Transverse colon (tissue), 4 donors: Measurements from ENCODE around the gene TM4SF18. TPM values are rescaled to one million over a fixed set of nuclear protein-coding genes. Genes with fewer than 3 reads are reported as not detected.
"Not testable (repeated sequence)": the region's sequence is repeated elsewhere in the genome, so short reads cannot be mapped to it uniquely, and the experiment has no call there.

Experiments
- DNase-seq: peaks from one replicate; pipeline ENCODE4 v3.0.0-alpha.2; 2019
- H3K27ac ChIP-seq, 4 donors: fragments of 200-600 bp; sonication (generic); 2 replicates each; pipeline ENCODE4 v1.5.1; 2016 to 2018; ENCODE audit warnings: inconsistent platforms in 4 of 4
- H3K27me3 ChIP-seq: fragments of 200-600 bp; sonication (generic); 2 replicates; pipeline ENCODE4 v1.5.1; 2017; ENCODE audit warnings: inconsistent platforms
- H3K36me3 ChIP-seq, 4 donors: fragments of 200-600 bp; sonication (generic); 2 replicates each; pipeline ENCODE4 v1.5.1; 2017 to 2019; ENCODE audit warnings: inconsistent platforms in 4 of 4
- H3K4me1 ChIP-seq, 4 donors: fragments of 200-600 bp; sonication (generic); 2 replicates each; pipeline ENCODE4 v1.5.1; 2017 to 2020; ENCODE audit warnings: inconsistent platforms in 4 of 4
- H3K4me3 ChIP-seq, 4 donors: fragments of 200-600 bp; sonication (generic); 1 replicate in 1 of 4; 2 replicates in 3 of 4; pipeline versions ENCODE4 v1.5.1 to v1.6.1; 2017 to 2019; ENCODE audit warnings: inconsistent platforms in 4 of 4
- H3K9me3 ChIP-seq, 2 donors: fragments of 200-600 bp; sonication (generic); 2 replicates each; pipeline ENCODE4 v1.5.1; 2017 to 2019; ENCODE audit warnings: inconsistent platforms in 2 of 2
- EP300 ChIP-seq: sonication (generic); formaldehyde crosslinking; IDR thresholded peaks from one replicate; pipeline ENCODE4 v1.6.1; 2017; ENCODE audit warnings: antibody characterized with exemption, low read depth
- POLR2A ChIP-seq: fragments of 450-650 bp; IDR thresholded peaks from one replicate; pipeline ENCODE4 v1.6.1; 2016; ENCODE audit warnings: antibody characterized with exemption, mild to moderate bottlenecking, moderate library complexity
- POLR2AphosphoS5 ChIP-seq, 3 donors: sonication (generic); formaldehyde crosslinking; IDR thresholded peaks; one replicate each; pipeline ENCODE4 v1.6.1; 2016; ENCODE audit warnings: antibody characterized with exemption in 3 of 3
- WGBS, 2 donors: methylation state at CpG; one replicate each; pipeline ENCODE4 v1.1.5; 2018; ENCODE audit warnings: low coverage in 1 of 2; 5-methylcytosine and 5-hydroxymethylcytosine counted together
- in situ Hi-C, 4 donors: fragments of 200-750 bp; cut with MboI; loops; one replicate each; pipeline versions ENCODE4 v1.15.0 to v1.15.1; 2017; ENCODE audit warnings: low sequenced_read_pairs in 3 of 4, low pct_ligation_motif_present in 1 of 4, low pct_unique_long_range_greater_than_20kb in 1 of 4
- intact Hi-C: fragments of 100-400 bp; cut with DNase I; formaldehyde crosslinking; loops from one replicate; pipeline ENCODE4 v1.15.1; 2023; ENCODE audit warnings: low total_unique reads
- total RNA-seq, 4 donors: library from RNA; depleted of rRNA; stranded (reverse); fragments of >200 nt; gene quantifications; one replicate each; pipeline ENCODE4 v1.1.0, GENCODE V29; 2016
- TF ChIP-seq, protein P1 (sequence below), 5 experiments: fragments of 200-600 bp in 3 of 5; fragments of 450-650 bp in 2 of 5; sonication (generic) in 3 of 5; IDR thresholded peaks; 1 replicate in 2 of 5; 2 replicates in 3 of 5; pipeline ENCODE4 v1.5.1; 2016 to 2017; ENCODE audit warnings: antibody characterized with exemption in 5 of 5, inconsistent platforms in 3 of 5, mild to moderate bottlenecking in 2 of 5, moderate library complexity in 1 of 5

Gene TM4SF18, protein sequence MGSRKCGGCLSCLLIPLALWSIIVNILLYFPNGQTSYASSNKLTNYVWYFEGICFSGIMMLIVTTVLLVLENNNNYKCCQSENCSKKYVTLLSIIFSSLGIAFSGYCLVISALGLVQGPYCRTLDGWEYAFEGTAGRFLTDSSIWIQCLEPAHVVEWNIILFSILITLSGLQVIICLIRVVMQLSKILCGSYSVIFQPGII
- total RNA-seq: 1 to 10 TPM in 1 of 4 donors, under 1 TPM in 2, not detected in 1; 0.80 to 1.4 (median 0.82) TPM

DNA sequence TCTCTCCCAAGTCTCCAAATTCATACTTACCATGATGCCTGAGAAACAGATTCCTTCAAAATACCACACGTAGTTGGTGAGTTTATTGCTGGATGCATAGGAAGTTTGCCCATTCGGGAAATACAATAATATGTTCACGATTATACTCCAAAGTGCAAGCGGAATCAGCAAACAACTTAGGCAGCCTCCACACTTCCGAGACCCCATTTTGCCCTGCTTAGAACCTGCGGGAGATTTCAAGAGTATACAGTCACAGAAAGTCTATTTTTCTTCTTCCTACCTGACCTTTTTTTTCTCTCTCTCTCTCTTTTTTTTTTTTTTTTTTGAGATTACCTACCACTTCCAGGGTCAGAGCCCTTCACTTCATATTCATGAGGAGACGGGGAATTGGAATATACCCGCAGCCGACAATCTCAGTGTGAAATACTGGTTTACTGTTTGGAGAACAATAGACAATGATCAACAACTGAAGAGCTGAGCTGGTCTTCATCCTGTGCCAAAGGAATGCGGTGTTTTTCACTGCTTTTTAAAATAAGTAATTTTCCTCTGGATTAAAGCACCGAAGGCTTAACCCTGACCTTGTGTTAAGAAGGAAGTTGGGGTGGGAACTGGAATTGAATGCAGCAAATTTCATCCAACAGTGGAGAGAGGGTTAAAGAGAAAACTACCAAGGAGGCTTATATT lies at the start of gene TM4SF18:
TM4SF18 (minus strand) TSS at position 461 of the 684 bp plus-strand sequence; CDS start at position 207, 254 bp downstream.
- TF ChIP-seq EP300 (no peak), POLR2A (no peak)
- TF ChIP-seq, protein P1, sequence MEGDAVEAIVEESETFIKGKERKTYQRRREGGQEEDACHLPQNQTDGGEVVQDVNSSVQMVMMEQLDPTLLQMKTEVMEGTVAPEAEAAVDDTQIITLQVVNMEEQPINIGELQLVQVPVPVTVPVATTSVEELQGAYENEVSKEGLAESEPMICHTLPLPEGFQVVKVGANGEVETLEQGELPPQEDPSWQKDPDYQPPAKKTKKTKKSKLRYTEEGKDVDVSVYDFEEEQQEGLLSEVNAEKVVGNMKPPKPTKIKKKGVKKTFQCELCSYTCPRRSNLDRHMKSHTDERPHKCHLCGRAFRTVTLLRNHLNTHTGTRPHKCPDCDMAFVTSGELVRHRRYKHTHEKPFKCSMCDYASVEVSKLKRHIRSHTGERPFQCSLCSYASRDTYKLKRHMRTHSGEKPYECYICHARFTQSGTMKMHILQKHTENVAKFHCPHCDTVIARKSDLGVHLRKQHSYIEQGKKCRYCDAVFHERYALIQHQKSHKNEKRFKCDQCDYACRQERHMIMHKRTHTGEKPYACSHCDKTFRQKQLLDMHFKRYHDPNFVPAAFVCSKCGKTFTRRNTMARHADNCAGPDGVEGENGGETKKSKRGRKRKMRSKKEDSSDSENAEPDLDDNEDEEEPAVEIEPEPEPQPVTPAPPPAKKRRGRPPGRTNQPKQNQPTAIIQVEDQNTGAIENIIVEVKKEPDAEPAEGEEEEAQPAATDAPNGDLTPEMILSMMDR (IDR thresholded peaks at IDR 0.05): no peak
- Histone ChIP-seq H3K36me3 (no peaks in the 10 kb centered on the region), H3K9me3 (no peaks in the 10 kb centered on the region), H3K4me1 (no peaks in the 10 kb centered on the region), H3K27me3 (no peaks in the 10 kb centered on the region), H3K27ac (no peak within 1 kb of the TSS), H3K4me3 (no peak within 1 kb of the TSS)
- intact Hi-C loops (no loop called here), in situ Hi-C loops (no loop called here)
- DNase-seq: no peak
- WGBS, 2 donors: 76 to 85% methylated on average over 9 to 11 of the region's 11 CpGs

DNA sequence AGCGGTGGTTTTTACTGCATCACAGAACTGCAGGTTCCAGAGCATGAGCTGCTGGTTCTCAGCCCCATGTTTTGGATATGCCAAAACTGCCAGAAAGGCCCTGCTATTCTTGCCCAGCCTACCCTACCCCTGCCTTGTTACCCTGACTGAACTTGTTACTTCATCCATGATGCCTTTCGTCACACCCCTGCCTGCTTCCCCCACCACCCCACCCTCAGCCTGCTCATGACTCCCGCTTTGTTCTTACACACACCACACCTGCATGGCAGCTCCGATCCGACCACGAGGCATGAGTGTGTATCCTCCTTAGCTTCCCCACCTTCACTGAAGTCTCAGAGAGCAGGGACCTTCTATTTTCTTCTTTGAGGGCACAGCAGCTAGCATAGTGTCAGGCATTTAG lies 49.1 kb upstream of the TM4SF18 start:
- TF ChIP-seq POLR2AphosphoS5 (IDR thresholded peaks at IDR 0.05) (no peak), EP300 (no peak), POLR2A (no peak)
- intact Hi-C loops: no loop called here
- Histone ChIP-seq H3K9me3 (no peaks in the 10 kb centered on the region), H3K4me1 (peaks cover 0 to 26% (median 19%) of the 10 kb centered on the region in 4 donors), H3K36me3 (no peaks in the 10 kb centered on the region), H3K27ac (no peak overlapping the region), H3K4me3 (no peak overlapping the region), H3K27me3 (no peaks in the 10 kb centered on the region)
- in situ Hi-C loops: no loop called here
- 90 to 94% methylated on average over 6 of the region's 6 CpGs for WGBS, 2 donors
- no peak for DNase-seq

DNA sequence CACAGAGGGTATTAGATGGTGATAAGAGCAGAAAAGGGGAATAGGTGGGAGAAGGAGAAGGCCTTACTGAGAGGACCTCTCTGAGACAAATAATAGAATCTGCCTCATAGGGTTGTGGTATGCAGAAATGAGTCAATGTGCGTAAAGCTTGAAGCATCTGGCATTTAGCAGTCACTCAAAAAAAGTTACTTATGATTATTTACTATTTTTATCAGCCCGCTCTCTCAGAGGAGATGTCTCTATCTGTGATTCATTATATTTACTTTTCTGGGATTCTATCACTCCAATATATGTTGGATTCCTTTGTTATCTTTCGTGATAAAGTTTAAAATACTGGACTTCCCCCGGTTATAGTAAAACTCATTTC lies 48.6 kb upstream of the TM4SF18 start:
- Histone ChIP-seq H3K4me1 (peaks cover 0 to 26% (median 17%) of the 10 kb centered on the region in 4 donors), H3K27ac (no peak overlapping the region), H3K27me3 (no peaks in the 10 kb centered on the region), H3K4me3 (no peak overlapping the region), H3K36me3 (no peaks in the 10 kb centered on the region), H3K9me3 (no peaks in the 10 kb centered on the region)
- WGBS, 2 donors: 68 to 76% methylated on average over 2 to 4 of the region's 4 CpGs
- TF ChIP-seq, protein P1 (IDR thresholded peaks at IDR 0.05): no peak
- TF ChIP-seq POLR2A (no peak), POLR2AphosphoS5 (IDR thresholded peaks at IDR 0.05) (no peak), EP300 (no peak)
- intact Hi-C loops (no loop called here), in situ Hi-C loops (no loop called here)
- DNase-seq: no peak

DNA sequence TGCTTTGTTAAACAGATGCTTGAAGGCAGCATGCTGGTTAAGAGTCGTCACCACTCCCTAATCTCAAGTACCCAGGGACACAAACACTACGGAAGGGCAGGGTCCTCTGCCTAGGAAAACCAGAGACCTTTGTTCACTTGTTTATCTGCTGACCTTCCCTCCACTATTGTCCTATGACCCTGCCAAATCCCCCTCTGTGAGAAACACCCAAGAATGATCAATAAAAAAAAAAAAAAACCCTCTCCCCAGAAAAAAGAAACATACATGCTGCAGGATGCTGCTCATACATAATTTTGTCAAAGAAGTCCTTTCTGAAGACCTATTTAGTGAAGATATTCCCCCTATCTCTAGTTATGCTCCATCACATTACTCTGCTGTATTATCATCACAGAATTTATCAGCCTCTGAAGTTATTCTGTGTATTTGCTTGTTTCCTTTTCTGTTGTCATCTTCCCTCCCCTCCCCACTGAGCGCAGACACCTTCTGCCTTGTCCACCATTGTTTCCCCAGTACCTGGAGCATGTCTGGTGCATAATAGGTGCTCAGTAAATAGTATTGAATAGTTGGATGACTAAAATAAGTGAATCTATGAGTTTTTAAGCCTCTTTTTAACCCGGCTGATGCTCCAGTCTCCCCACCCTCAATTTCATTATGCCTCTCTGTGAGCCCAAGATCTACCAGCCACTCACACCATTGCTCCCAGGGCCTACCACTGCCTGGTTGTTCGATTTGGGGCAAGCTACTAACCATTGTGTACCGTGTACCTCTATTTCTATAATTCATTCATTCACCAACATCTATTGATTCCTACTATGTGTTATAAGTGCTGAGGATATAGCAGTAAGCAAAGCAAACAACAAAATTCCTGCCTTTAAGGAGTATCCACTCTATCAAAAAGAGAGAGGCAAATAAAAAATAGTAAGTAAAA lies 48.0 kb upstream of the TM4SF18 start:
- in situ Hi-C loops (no loop called here), intact Hi-C loops (no loop called here)

DNA sequence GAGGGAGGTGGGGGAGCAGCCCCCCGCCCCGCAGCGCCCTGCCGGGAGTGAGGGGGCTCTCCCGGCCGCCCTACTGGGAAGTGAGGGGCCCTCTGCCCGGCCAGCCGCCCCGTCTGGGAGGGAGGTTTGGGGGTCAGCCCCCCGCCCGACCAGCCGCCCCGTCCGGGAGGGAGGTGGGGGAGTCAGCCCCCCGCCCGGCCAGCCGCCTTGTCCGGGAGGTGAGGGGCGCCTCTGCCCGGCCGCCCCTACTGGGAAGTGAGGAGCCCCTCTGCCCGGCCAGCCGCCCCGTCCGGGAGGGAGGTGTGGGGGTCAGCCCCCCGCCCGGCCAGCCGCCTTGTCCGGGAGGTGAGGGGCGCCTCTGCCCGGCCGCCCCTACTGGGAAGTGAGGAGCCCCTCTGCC lies 46.8 kb upstream of the TM4SF18 start:
- intact Hi-C loops, in situ Hi-C loops, H3K27ac ChIP-seq, H3K9me3 ChIP-seq, H3K4me3 ChIP-seq, H3K27me3 ChIP-seq, H3K36me3 ChIP-seq, DNase-seq: not testable (repeated sequence)
- peaks cover 0 to 25% (median 12%) of the 10 kb centered on the region in 4 donors for H3K4me1 ChIP-seq
- no CpG with 5 or more reads among the region's 32 CpGs for WGBS, 2 donors

More for the DNA sequence above, 48.0 kb upstream of the TM4SF18 start:
- TF ChIP-seq POLR2A (no peak), EP300 (no peak), POLR2AphosphoS5 (IDR thresholded peaks at IDR 0.05) (no peak)
- TF ChIP-seq, protein P1 (IDR thresholded peaks at IDR 0.05): no peak
- H3K4me3 ChIP-seq: no peak overlapping the region
- WGBS, 2 donors: 72 to 88% methylated on average over 4 to 6 of the region's 6 CpGs
- no peak for DNase-seq
- no peaks in the 10 kb centered on the region for H3K27me3 ChIP-seq
- H3K9me3 ChIP-seq: no peaks in the 10 kb centered on the region
- no peak overlapping the region for H3K27ac ChIP-seq
- H3K36me3 ChIP-seq: no peaks in the 10 kb centered on the region
- peaks cover 0 to 27% (median 12%) of the 10 kb centered on the region in 4 donors for H3K4me1 ChIP-seq
